ENCODE results near the gene ALK.
A peak's percentile ranks its signal among the peaks of the same experiment; 100 is the strongest.

DNA sequence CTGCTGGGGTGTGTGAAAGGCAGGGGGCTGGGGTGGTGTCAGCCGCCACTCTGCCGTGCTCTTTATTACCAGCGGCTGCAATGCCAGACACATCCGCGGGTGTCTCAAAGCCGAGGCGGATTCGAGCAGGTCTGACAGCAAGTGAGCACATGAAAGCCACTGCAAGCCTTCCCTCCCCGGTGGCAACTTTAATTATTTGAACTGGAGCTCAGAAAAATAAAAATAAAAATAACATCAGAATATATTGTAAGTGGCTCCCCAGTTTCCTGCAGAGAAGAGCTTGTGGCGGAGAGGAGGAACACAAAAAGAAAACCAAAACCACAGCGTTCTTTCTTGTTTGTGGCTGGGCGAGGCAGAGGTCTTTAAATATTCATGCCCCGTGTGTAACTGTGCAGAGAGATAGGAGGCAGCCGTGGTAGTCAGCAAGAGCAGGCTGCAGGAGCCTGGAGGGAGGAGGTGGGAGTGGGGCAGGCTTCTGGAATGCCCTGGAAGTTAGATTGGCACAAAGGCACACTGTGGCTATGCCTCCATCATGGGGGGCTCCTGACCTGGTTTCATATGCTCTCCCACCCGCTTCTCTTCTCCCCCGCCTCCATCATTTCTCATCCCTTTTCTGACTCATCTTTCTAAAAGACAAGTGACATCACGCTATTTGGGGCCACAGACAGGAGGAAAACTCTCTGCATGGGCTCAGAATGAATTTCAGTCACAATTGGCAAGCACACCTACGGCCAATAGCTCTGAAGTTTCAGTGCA, 606.4 kb downstream of the ALK start:
- TF ChIP-seq POLR2A (IDR thresholded peaks at IDR 0.05): no peak
- TF ChIP-seq, protein P1, sequence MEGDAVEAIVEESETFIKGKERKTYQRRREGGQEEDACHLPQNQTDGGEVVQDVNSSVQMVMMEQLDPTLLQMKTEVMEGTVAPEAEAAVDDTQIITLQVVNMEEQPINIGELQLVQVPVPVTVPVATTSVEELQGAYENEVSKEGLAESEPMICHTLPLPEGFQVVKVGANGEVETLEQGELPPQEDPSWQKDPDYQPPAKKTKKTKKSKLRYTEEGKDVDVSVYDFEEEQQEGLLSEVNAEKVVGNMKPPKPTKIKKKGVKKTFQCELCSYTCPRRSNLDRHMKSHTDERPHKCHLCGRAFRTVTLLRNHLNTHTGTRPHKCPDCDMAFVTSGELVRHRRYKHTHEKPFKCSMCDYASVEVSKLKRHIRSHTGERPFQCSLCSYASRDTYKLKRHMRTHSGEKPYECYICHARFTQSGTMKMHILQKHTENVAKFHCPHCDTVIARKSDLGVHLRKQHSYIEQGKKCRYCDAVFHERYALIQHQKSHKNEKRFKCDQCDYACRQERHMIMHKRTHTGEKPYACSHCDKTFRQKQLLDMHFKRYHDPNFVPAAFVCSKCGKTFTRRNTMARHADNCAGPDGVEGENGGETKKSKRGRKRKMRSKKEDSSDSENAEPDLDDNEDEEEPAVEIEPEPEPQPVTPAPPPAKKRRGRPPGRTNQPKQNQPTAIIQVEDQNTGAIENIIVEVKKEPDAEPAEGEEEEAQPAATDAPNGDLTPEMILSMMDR (IDR thresholded peaks at IDR 0.05): peak in 1 of 6 experiments; percentile 21

All from Peyer's patch (tissue), 4 donors.